Uterus (tissue), 2 donors: ENCODE results near the gene LRSAM1.

Experiments used
- POLR2A ChIP-seq, 2 donors: fragments of 450-650 bp; IDR thresholded peaks; one replicate each; pipeline ENCODE4 v1.6.1; 2016; ENCODE audit warnings: antibody characterized with exemption in 2 of 2, mild to moderate bottlenecking in 1 of 2, moderate library complexity in 1 of 2
- TF ChIP-seq, protein P1 (sequence below), 4 experiments: fragments of 200-600 bp in 2 of 4; fragments of 450-650 bp in 2 of 4; sonication (generic) in 2 of 4; IDR thresholded peaks; one replicate each; pipeline ENCODE4 v1.5.1; 2016 to 2019; ENCODE audit warnings: antibody characterized with exemption in 4 of 4, mild to moderate bottlenecking in 2 of 4, moderate library complexity in 1 of 4

DNA sequence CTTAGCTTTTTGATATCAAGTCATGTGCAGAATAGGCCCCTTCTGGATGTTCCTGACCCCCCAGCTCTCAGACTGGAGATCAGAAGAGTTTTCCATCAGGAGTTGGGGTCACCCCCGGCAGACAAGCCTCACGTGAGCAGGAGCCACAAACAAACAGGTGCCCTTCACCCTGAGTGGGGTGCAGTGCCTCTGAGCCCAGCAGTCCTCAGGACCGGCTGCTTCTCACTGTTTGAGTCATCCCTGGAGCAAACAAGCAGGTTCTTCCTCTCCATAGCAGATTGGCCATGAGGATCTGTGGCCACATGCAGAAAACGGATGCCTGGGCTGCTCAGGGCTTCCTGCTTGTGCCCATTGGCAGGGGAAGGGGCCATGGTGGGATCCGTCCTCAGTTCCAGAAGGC lies 47.0 kb downstream of the LRSAM1 start:
- TF ChIP-seq, protein P1, sequence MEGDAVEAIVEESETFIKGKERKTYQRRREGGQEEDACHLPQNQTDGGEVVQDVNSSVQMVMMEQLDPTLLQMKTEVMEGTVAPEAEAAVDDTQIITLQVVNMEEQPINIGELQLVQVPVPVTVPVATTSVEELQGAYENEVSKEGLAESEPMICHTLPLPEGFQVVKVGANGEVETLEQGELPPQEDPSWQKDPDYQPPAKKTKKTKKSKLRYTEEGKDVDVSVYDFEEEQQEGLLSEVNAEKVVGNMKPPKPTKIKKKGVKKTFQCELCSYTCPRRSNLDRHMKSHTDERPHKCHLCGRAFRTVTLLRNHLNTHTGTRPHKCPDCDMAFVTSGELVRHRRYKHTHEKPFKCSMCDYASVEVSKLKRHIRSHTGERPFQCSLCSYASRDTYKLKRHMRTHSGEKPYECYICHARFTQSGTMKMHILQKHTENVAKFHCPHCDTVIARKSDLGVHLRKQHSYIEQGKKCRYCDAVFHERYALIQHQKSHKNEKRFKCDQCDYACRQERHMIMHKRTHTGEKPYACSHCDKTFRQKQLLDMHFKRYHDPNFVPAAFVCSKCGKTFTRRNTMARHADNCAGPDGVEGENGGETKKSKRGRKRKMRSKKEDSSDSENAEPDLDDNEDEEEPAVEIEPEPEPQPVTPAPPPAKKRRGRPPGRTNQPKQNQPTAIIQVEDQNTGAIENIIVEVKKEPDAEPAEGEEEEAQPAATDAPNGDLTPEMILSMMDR (IDR thresholded peaks at IDR 0.05) = no peak
- no peak for TF ChIP-seq POLR2A (IDR thresholded peaks at IDR 0.05)
